Cerebellar nuclear complex (tissue), 1 donor: ENCODE data around the gene CTNNA2.

Source experiments
- DNase-seq, 2 experiments: peaks; one replicate each; lab custom pipeline; 2025; lab: John Stamatoyannopoulos, UW

CTNNA2 gene

DNA sequence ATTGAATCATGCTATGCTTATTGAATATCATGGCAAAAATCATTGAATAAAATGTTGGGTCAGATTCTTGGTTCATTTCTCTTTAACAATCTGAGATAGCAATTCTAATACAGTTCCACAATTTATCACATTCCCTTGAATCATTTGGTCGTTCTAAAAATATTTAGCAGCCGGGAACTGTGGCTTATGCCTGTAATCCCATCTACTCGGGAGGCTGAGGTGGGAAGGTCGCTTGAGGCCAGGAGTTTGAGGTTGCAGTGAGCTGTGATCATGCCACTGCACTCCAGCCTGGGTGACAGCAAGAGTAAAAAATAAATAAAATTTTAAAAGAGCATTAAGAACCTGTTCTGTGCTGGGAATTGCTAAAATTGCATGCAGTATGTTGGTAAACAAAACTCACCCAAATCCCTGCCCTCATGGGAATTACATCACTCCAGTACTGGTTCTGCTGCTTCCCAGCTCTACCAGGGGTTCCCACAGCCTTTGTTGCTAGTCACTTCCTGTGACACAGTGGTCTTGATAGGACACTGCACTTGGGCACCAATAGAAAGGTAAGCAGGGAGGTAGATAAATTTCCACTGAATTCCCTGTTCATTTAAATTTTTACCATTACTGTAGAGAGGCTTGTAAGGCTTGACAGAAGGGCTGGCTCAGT is 200.4 kb downstream of the CTNNA2 start:
- no peak for DNase-seq

DNA sequence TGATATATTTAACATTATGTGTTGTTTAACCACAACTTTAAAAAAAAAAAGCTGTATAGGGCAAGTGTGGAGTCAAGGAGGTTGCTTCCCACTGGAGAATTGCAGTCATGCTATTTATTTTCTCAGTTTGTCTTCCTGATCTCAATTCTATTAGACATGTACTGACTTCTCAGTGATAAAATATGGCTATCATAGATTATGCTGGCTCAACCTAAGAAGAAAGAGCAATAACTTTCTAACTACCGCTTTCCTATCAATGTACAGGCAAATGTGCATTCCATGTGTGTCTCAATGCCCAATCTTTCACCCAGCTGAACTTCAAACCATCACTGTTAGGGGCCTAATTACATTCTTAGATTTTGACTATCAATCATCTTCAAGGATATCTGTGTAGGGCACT is 201.4 kb downstream of the CTNNA2 start:
- DNase-seq: no peak

DNA sequence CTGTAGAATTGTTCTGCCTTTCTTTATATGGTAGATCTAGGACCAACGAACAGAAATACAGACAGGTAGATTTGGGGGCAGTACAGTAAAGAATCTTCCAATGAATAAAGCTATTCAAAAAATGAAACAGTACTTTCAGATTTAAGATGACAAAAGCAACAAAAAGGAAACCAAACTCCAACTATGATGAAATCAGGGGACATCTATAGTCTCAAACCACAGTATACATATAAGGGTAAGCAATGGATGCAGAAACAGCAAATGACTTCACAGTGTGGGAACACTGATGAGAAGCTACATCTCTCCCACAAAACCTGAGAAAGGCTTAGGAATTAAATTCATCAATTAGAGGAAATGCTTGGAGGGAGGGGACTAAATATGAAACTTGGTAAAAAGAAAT is 202.5 kb downstream of the CTNNA2 start:
- no peak for DNase-seq

DNA sequence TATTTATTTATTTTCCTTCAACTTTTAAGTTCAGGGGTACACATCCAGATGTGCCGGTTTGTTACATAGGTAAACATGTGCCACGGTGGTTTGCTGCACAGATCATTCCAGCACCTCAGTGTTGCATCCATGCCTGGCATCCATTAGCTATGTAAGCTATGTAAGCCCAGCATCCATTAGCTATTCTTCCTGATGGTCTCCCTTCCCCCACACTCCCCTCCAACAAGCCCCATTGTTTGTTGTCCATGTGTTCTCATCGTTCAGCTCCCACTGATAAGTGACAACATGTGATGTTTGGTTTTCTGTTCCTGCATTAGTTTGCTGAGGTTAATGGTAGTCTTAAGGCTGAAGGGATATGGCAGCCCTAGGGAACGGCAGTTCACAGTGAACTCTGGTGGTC is 203.4 kb downstream of the CTNNA2 start:
- no peak for DNase-seq

DNA sequence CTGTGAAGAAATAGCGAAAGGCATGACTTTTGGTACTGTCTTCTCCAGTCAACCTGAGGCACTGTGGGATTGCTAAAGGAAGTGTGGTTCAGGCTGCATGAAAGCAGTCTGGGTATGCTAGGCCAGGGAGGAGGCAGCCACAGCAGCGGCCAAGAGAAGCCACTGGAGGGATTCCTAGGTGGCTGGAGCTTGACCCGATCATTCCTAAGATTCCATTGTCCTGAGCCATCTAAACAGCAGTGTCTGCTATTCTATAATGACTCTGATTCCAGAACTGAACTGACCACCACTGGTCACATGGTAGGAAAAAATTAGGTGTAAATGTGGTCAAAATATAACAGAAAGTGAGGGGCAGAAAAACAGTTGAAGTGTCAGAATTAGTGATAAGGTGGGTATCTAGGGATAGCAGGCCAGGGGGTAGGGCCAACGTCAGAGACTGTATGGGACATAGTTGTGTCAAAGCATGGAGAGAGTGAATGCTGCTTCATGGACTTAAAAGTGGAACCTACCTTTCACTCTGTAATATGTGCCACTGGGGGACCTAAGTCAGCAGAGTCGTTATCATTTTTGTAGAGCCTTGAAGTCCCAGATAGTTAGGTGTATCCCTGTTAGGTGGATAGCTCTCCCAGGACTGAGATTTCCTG is 204.6 kb downstream of the CTNNA2 start:
- no peak for DNase-seq

DNA sequence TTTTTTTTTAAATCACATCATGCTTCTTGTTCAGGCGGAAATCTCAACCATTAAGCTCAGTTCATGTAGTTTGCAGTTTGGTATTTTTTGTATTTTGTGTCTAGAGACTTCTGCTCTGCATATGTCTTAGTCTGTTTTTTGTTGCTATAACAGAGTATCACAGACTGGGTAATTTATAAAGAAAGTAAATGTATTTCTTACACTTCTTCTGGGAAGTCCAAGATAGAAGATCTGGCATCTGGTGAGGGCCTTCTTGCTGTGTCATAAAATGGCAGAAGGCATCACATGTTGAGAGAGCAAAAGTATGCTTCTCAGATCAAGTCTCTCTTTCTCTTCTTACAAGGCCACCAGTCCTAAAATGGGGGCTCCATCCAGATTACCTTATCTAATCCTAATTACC is 208.2 kb downstream of the CTNNA2 start:
- no peak for DNase-seq

DNA sequence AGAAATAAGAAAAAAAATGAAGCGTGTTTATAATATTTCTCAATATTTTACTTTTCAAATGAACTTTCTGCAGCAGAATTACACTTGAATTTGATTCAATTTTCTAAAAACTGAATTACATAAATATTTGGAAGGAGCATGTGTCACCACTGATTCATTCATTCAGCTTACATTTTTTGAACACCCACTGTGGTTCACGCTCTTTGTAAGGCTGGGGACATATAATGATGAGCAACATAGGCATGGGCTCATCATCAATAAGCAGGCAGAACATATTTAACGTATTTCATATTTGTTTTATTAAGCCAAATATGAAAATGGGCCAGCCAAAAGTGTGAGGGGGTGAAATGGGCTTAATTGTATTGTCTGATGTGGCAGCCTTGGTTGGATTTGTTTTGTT is 209.1 kb downstream of the CTNNA2 start:
- DNase-seq: no peak

DNA sequence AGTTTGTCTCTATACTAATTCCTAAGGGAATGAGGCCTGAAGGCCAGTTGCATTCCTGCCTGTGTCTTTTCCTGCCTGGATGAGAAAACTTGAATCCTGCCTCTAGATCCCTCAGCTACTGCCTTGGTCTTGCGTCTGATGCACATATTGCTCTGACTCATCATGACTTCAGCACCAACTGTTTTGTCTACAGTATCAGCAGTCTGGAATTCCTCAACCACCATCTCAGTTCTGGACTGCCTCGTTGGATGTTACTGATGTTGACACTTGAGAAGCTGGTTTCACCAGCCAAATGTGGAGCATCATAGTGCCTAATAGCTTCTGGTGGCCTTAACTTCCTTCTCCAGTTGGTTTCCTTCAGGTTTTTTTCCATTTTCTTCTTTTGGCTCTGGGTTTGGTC is 211.0 kb downstream of the CTNNA2 start:
- no peak for DNase-seq

DNA sequence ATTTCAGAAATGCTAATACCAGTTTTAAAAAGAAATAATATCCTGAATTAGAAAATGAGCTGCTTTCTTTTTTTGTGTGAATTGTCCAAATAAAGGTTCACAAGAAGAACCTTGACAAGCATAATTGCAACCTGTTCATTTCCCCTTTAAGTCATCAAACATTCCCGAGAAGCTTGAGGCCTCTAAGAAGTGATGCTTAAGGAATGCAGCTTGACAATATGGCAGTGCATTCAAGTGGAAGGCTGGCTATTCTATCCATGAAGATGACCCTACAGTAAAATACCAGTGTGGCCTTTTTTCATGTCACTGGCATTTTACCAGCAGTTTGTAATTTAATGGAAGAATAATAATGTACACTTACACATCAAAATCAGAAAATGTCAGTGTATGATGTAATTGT is 216.7 kb downstream of the CTNNA2 start:
- DNase-seq: no peak

DNA sequence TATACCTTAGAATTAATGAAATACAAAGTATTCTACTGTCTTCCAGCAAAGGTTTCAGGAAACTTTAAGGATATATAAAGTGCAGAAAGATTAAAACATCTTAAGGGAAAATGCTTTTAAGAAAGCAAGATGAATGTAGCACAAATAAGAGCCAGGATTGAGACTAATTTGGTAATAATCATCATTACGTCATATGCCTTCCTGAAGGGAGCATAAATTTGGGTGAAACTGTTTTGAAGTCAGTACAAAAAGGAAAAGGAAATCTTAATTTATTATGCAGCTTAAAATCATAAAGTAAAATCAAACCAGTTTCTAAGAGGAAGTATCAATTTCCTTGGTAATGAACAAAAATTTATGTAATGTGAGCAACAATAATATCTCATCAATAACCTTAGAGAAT is 221.7 kb downstream of the CTNNA2 start:
- no peak for DNase-seq

DNA sequence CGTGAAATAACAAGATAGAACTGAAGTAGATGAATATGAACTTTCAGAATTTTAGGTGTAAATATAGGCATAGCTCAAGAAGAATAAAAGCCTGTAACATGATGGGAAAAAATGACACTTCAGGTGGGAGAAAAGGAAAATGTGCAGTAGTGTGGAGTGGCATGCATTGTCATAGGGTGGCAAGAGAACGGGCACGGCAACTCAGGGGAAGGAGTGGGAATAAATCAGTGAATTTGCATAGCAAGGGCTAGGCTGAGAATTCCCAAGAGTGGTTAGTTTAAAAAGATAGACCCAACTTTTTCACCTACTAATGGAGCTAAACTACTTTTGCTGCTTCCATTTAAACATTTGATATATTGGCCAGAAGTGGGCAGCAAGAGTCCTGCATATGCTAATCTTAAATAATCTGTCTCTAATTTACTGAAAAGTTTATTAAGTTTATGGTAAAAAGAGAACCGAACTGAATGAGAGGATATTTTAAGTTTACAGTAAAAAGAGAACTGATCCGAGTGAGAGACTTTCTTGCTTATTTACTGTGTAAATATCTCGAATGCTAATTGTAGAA is 228.1 kb downstream of the CTNNA2 start:
- DNase-seq: no peak

DNA sequence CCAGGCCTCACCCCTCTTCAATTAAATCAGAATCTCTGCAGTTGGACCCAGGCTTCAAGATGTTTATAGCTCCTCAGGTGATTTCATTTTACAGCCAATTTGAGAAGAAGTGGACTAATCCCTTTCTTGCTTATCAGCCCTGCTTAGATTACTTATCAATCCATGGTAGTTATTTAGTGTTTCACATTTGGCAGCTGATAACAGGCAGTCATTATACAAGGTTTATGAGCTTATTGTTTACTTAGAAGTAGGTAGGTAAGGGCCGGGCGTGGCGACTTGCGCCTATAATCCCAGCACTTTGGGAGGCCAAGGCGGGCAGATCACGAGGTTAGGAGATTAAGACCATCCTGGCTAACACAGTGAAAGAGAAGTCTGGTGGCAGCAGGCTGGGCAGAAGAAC is 237.5 kb downstream of the CTNNA2 start:
- DNase-seq: no peak

DNA sequence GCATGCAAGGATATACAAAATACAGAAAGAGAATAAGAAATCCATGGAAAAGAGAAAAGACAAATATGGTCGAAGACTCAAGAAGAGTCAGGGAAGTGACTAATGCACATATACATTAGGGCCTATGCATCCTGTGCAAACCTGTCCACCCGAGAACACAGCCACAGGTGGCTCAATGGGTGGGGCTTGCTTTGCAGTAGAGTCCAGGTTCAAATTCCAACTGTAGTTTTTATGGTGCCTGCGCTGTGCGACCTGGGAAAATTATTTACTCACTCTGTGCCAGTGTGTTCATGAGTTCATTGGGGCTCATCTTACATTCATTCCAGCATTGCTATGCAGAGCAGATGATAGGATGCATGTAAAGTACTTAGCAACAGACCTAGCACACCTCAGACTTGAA is 244.7 kb downstream of the CTNNA2 start:
- no peak for DNase-seq

DNA sequence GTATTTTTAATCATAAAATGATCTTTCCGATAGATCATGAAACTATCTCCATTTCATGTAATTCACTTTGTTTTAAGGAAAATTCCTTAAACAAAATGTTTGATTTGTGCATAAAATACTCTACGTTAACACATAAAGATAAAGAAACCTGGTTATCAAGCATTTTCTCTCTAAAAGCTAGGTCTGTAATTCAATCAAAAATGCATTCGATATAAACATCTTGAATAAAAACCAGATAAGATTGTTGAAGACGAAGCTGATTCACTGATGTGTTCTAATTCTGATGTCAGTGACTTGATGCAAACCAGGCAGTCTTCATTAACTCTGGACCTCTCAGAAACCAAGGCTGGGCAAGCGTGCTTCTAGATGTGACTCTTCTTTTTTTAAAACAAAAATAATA is 245.2 kb downstream of the CTNNA2 start:
- DNase-seq: no peak

DNA sequence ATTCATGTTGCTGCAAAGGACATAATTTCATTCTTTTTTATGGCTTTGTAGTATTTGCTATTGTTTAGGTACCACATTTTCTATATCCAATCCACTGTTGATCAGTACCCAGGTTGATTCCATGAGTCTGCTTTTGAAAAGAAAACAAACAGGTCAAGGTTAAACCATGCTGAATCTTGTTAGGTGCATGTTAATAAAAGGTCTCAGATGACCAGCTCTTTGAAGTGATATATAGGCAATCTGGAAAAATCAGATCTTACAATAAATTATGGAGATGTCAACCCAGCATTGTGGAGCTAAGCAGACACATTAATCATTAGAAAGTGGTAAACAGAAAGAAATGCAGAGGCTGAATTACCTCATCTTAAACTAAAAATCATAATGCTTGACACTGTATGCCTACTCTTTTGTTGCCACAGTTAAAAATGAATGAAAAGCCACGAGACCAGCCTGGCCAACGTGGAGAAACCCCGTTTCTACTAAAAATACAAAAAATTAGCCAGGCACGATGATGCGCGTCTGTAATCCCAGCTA is 246.0 kb downstream of the CTNNA2 start:
- DNase-seq: no peak

DNA sequence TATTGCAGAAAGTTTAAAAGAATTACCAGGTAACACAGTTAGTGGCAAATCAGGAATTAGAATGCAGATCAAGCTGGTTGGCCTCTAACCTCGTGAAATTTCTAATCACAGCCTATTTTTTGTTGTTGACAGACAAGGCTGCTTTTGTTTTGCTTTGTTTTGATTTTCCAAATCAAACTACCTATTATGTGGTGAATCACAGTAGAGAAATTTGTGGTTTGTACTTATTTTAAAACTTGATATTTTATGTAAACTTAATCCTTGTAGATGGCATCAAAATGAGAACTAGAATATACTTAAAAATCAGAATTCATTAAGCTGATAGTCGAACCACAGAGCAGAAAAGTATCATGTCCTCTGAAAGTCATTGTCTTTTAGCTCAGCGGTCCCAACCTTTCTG is 258.1 kb downstream of the CTNNA2 start:
- DNase-seq: no peak

DNA sequence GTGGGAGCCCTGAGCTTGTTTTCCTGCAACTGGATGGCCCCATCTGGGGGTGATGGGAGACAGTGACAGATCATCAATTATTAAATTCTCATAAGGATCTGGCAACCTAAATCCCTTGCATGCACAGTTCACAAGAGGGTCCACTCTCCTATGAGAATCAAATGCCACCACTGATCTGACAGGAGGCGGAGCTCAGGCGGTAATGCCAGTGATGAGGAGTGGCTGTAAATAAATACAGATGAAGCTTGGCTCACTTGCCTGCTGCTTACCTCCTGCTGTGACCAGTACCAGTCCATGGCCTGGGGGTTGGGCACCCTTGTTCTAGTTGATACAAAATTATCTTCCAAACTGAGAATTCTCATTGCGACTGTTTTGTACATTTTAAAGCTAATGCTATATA is 258.6 kb downstream of the CTNNA2 start:
- no peak for DNase-seq

DNA sequence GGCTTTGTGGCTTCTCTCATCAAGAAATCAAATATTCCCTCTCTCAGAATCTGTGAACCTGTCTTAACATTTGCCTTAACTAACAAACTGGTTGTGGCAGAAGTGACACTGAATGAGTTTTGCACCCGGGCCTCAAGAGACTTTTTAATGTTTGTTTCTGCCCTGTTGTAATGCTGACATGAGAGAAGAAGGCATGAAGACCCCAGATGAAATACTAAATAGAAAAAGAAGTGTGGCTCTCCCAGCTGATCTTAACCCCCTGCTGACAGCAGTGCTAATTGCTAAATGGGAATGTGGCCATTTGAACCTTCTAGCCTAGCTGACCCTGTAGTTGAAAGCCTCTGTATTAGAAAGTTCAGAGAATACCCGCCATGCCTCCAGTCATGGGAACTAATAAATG is 261.2 kb downstream of the CTNNA2 start:
- DNase-seq: no peak

DNA sequence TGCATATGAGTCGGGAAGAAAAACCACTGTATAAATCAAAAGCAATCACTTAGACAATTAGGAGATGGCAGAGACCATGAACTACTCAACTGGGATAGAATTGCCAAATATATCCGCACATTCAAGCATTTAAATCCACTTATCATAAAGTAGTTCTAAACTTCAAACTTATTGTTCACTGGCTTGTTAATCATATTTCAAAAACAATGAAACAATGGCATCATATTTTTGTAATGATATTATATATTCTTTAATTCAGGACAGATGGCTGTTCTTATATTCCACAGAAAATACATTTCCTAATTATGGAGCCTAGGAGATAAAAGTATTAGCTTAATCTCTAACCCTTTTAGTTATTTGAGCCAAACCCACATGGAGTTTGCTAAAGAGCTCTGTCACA is 263.6 kb downstream of the CTNNA2 start:
- DNase-seq: no peak

DNA sequence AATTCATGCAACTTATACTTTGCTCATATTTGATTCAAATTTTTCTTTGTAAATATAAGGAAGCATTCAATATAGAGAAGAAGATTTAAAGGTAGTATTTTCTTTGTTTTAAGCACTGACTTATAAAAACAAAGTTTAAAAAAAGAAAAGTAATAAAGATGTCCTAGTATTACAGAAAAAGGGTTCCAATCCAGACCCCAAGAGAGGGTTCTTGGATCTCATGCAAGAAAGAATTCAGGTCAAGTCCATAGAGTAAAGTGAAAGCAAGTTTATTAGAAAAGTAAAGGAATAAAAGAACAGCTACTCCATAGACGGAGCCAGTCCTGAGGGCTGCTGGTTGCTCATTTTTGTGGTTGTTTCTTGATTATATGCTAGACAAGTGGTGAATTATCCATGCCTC is 267.9 kb downstream of the CTNNA2 start:
- DNase-seq: no peak

DNA sequence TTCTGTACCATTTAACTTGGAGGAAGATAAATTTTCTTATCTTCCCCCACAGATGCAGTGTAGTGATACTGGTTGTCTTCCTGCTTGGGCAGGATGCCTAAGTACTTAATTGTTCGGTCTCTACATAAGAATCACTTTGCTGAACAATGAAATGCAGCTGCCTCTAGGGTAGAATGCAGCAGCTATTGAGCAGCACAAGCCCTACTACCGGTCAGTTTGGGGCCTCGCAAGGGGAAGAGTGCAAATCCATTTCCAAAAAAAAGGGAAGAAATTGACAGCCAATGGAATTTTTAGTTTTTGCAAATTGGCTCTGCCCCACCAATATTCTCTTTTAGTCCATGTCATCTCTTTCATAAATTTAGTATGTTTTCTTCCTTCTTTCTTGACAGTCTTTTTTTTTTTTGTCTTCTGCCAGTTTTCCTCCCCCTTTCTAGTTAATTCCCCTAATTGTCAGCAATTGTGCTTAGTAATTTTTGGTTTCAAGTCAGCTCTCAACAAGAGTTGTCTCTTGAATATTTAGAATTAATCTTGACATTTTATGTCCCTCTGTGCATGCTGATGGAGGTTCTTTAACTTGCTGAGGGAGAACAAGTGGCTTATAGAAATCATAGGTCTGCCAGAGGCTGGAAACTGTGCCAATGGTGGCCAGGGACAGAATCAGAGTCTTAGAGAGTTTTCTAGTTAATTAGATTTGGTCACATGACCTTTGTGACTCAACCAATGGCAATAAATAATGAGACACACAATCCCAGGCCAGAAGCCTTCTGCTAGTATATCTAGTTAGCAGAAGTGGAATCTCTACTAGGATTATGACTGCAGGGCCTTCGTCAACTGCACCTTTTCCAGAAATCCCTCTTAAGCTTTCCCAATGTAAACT is 270.0 kb downstream of the CTNNA2 start:
- DNase-seq: no peak

DNA sequence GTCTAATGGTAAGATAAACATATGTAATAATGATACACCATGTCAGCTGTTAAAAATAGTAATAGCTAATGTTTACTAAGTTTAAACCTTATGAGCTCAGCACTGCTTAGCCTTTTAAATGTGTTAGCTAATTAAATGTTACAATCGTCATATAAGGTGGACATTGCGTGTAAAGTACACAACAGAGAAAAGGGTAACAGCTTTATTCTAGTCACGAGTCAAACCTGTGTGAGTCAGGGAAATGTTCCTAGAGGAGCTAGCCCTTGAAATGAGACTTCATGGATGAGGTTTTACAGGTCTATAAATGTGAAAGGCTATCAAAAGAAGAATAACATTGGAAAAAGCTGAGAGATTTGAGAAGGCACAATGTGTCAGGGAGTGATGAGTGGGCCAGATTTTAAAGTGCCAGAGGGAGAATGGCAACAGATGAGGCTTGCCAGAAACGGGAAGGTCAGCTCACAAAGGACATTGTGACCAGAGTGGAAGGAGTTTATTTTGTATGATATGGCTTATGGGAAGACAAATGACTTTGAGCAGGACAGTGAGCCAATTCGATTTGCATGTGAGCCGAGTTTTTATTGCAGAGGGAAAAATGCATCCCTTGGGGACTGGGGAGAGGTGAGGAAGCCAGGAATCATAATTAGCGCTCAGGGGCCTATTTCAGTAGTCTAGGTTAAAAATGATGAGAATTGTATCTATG is 276.3 kb downstream of the CTNNA2 start:
- DNase-seq: no peak
